ENCODE results near the gene PNPLA1. TPM values are rescaled to one million over a fixed set of nuclear protein-coding genes. Genes with fewer than 3 reads are reported as not detected.

PNPLA1 gene
- total and polyA plus RNA-seq, 2 donors (not counting 1 experiment from before 2014, with no cell fraction given) = 0.02 TPM; not detected in 1

- H3K9ac ChIP-seq (ENCODE audit: insufficient read depth, low read length) = no peak overlapping the region
- no peak overlapping the region for H3K27ac ChIP-seq (ENCODE audit: insufficient read depth, low read length)
- no peaks in the 10 kb centered on the region for H3K79me2 ChIP-seq (ENCODE audit: control insufficient read depth, insufficient read depth, low read length)
- DNase-seq (ENCODE audit: low read depth in 2 of 2) = peak; percentile 68 to 99
- no peaks in the 10 kb centered on the region for H4K20me1 ChIP-seq (ENCODE audit: control insufficient read depth, extremely low read depth, insufficient read depth, low read length)
- no peak for TF ChIP-seq CTCF (conservative IDR thresholded peaks at IDR 0.05 in 1 of 2, IDR thresholded peaks at IDR 0.05 in 1 of 2; ENCODE audit: low read depth in 1 of 2, low read length in 2 of 2)
- TF ChIP-seq EZH2 (IDR thresholded peaks at IDR 0.05; ENCODE audit: low read length, missing control alignments) = no peak
- no peaks in the 10 kb centered on the region for H3K4me1 ChIP-seq (ENCODE audit: control insufficient read depth, extremely low read depth, insufficient read depth, low read length)
- H3K9me3 ChIP-seq (ENCODE audit: control insufficient read depth, insufficient read depth, low read depth, low read length) = no peaks in the 10 kb centered on the region
- H3K36me3 ChIP-seq (ENCODE audit: control insufficient read depth, insufficient read depth, low read length) = no peaks in the 10 kb centered on the region
- no peak overlapping the region for H3K4me3 ChIP-seq (replicated peaks in 1 of 4; ENCODE audit: control extremely low read depth in 1 of 4, insufficient read depth in 1 of 4, low read depth in 3 of 4, low read length in 4 of 4)
- H3K4me2 ChIP-seq (ENCODE audit: extremely low read depth, insufficient read depth, low read length) = no peak overlapping the region
- no peak overlapping the region for H2AFZ ChIP-seq (ENCODE audit: low read length)
- peaks cover 2% of the 10 kb centered on the region for H3K27me3 ChIP-seq (ENCODE audit: control insufficient read depth, insufficient read depth, low read length)
Observed at GRCh38 chr6:36350681-36351571, 81.1 kb downstream of the PNPLA1 start.

- no peaks in the 10 kb centered on the region for H3K9me3 ChIP-seq (ENCODE audit: control insufficient read depth, insufficient read depth, low read depth, low read length)
- no peak overlapping the region for H3K4me2 ChIP-seq (ENCODE audit: extremely low read depth, insufficient read depth, low read length)
- H3K36me3 ChIP-seq (ENCODE audit: control insufficient read depth, insufficient read depth, low read length) = no peaks in the 10 kb centered on the region
- TF ChIP-seq CTCF (conservative IDR thresholded peaks at IDR 0.05 in 1 of 2, IDR thresholded peaks at IDR 0.05 in 1 of 2; ENCODE audit: low read depth in 1 of 2, low read length in 2 of 2) = no peak
- TF ChIP-seq EZH2 (IDR thresholded peaks at IDR 0.05; ENCODE audit: low read length, missing control alignments) = no peak
- no peak overlapping the region for H3K27ac ChIP-seq (ENCODE audit: insufficient read depth, low read length)
- H3K4me1 ChIP-seq (ENCODE audit: control insufficient read depth, extremely low read depth, insufficient read depth, low read length) = no peaks in the 10 kb centered on the region
- H4K20me1 ChIP-seq (ENCODE audit: control insufficient read depth, extremely low read depth, insufficient read depth, low read length) = no peaks in the 10 kb centered on the region
- H3K9ac ChIP-seq (ENCODE audit: insufficient read depth, low read length) = no peak overlapping the region
- H3K27me3 ChIP-seq (ENCODE audit: control insufficient read depth, insufficient read depth, low read length) = peaks cover 8% of the 10 kb centered on the region
- no peak for DNase-seq (ENCODE audit: low read depth in 2 of 2)
- no peak overlapping the region for H2AFZ ChIP-seq (ENCODE audit: low read length)
- no peak overlapping the region for H3K4me3 ChIP-seq (replicated peaks in 1 of 4; ENCODE audit: control extremely low read depth in 1 of 4, insufficient read depth in 1 of 4, low read depth in 3 of 4, low read length in 4 of 4)
- no peaks in the 10 kb centered on the region for H3K79me2 ChIP-seq (ENCODE audit: control insufficient read depth, insufficient read depth, low read length)
Observed at GRCh38 chr6:36352477-36353157, 82.8 kb downstream of the PNPLA1 start.

- H3K9ac ChIP-seq (ENCODE audit: insufficient read depth, low read length) = no peak overlapping the region
- H3K4me2 ChIP-seq (ENCODE audit: extremely low read depth, insufficient read depth, low read length) = no peak overlapping the region
- H3K79me2 ChIP-seq (ENCODE audit: control insufficient read depth, insufficient read depth, low read length) = no peaks in the 10 kb centered on the region
- H3K4me1 ChIP-seq (ENCODE audit: control insufficient read depth, extremely low read depth, insufficient read depth, low read length) = no peaks in the 10 kb centered on the region
- no peaks in the 10 kb centered on the region for H3K9me3 ChIP-seq (ENCODE audit: control insufficient read depth, insufficient read depth, low read depth, low read length)
- DNase-seq (ENCODE audit: low read depth in 2 of 2) = peak in 1 of 2 donors; percentile 96
- no peak overlapping the region for H3K4me3 ChIP-seq (replicated peaks in 1 of 4; ENCODE audit: control extremely low read depth in 1 of 4, insufficient read depth in 1 of 4, low read depth in 3 of 4, low read length in 4 of 4)
- no peak overlapping the region for H2AFZ ChIP-seq (ENCODE audit: low read length)
- TF ChIP-seq CTCF (conservative IDR thresholded peaks at IDR 0.05 in 1 of 2, IDR thresholded peaks at IDR 0.05 in 1 of 2; ENCODE audit: low read depth in 1 of 2, low read length in 2 of 2) (no peak), EZH2 (IDR thresholded peaks at IDR 0.05; ENCODE audit: low read length, missing control alignments) (no peak)
- H4K20me1 ChIP-seq (ENCODE audit: control insufficient read depth, extremely low read depth, insufficient read depth, low read length) = no peaks in the 10 kb centered on the region
- no peaks in the 10 kb centered on the region for H3K36me3 ChIP-seq (ENCODE audit: control insufficient read depth, insufficient read depth, low read length)
- H3K27me3 ChIP-seq (ENCODE audit: control insufficient read depth, insufficient read depth, low read length) = peaks cover 8% of the 10 kb centered on the region
- no peak overlapping the region for H3K27ac ChIP-seq (ENCODE audit: insufficient read depth, low read length)
Observed at GRCh38 chr6:36353411-36353915, 83.6 kb downstream of the PNPLA1 start.

Measured in fibroblast of lung (primary cell).